ENCODE data around the gene TBX2. TPM values are rescaled to one million over a fixed set of nuclear protein-coding genes. Genes with fewer than 3 reads are reported as not detected.

Gene TBX2
- total and polyA plus RNA-seq, 2 of the 13 experiments (the other 11 are each of a cell fraction or from before 2014, with no cell fraction given), result 2.8 to 15.3 TPM

- TF ChIP-seq PRDM10 (CRISPR knock-in tag; IDR thresholded peaks at IDR 0.05; ENCODE audit: low read depth) (no peak), THYN1 (CRISPR knock-in tag; IDR thresholded peaks at IDR 0.05; ENCODE audit: borderline replicate concordance, low read depth) (no peak), ZNF800 (CRISPR knock-in tag; IDR thresholded peaks at IDR 0.05) (no peak), PATZ1 (CRISPR knock-in tag; IDR thresholded peaks at IDR 0.05) (peak; percentile 36; the same call in 1 of the 2 replicates), ZBTB49 (CRISPR knock-in tag; IDR thresholded peaks at IDR 0.05; ENCODE audit: borderline replicate concordance) (no peak), ZFX (CRISPR knock-in tag; IDR thresholded peaks at IDR 0.05; ENCODE audit: low read depth) (peak; percentile 30), ATF7-NPFF (CRISPR knock-in tag; IDR thresholded peaks at IDR 0.05; ENCODE audit: low read depth) (no peak), ZNF512 (CRISPR knock-in tag; IDR thresholded peaks at IDR 0.05) (no peak), ARID4A (CRISPR knock-in tag; IDR thresholded peaks at IDR 0.05; ENCODE audit: borderline replicate concordance) (0 out of 2 replicates have a peak, but pooled peaks have one; percentile 10)
Measured at GRCh38 chr17:61406971-61407911, 7.6 kb downstream of the TBX2 start (continued).
